ENCODE data around the gene FBXL7. TPM values are rescaled to one million over a fixed set of nuclear protein-coding genes. Genes with fewer than 3 reads are reported as not detected.

The FBXL7 gene
- total RNA-seq, 5 donors from 2014 or later (not counting 1 experiment from before 2014, with no cell fraction given) = 0.06 to 0.07 TPM; not detected in 3

DNA sequence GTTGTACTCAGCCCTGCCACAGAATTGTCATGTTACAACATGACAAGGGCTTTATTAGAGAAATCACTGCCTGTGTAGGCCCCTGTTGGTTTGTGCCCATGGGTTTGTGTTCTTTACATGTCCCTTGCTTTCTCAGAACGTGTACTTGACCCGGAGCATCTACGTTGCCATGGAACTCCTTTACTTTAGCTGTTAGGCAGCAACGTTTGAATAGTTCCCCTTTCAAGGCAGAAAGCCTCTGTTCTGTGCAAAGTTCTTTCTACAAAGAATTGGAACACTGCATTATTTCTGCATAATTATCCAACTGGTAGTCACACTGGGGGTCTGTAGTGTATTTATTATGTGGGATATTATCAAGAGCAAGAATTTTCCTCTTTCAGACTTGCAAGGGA is 51.1 kb downstream of the FBXL7 start:
- no peaks in the 10 kb centered on the region for H3K4me1 ChIP-seq (ENCODE audit: control insufficient read depth in 1 of 2, extremely low read depth in 1 of 2, insufficient read depth in 2 of 2, low read length in 2 of 2)
- DNase-seq = no peak
- no peaks in the 10 kb centered on the region for H3K27me3 Mint-ChIP-seq
- POLR2A ChIA-PET = no interaction called here
- H3K9me3 Mint-ChIP-seq = peaks cover 3 to 26% (median 4%) of the 10 kb centered on the region in 3 donors
- no peak overlapping the region for H3K4me3 ChIP-seq (ENCODE audit: control insufficient read depth in 1 of 2, extremely low read depth in 1 of 2, low read length in 1 of 2)
- no peak for ATAC-seq (replicated peaks in 1 of 4)
- WGBS (ENCODE audit: insufficient coverage) = 76% methylated on average over 3 of the region's 4 CpGs
- H3K36me3 Mint-ChIP-seq = no peaks in the 10 kb centered on the region
- no peak overlapping the region for H3K27ac ChIP-seq (ENCODE audit: low read length)
- no peaks in the 10 kb centered on the region for H3K27me3 ChIP-seq (replicated peaks in 1 of 2; ENCODE audit: control insufficient read depth in 2 of 2, extremely low read depth in 1 of 2, insufficient read depth in 2 of 2, low read length in 1 of 2)
- no peak overlapping the region for H3K4me3 Mint-ChIP-seq
- no peak overlapping the region for H3K27ac Mint-ChIP-seq
- H3K9me3 ChIP-seq = no peaks in the 10 kb centered on the region
- CTCF ChIA-PET = no interaction called here
- H3K4me1 Mint-ChIP-seq = no peaks in the 10 kb centered on the region
- H3K36me3 ChIP-seq (ENCODE audit: control insufficient read depth in 2 of 2, extremely low read depth in 1 of 2, insufficient read depth in 1 of 2, low read length in 1 of 2) = no peaks in the 10 kb centered on the region

- Histone ChIP-seq H3K36me3 (ENCODE audit: control insufficient read depth in 2 of 2, extremely low read depth in 1 of 2, insufficient read depth in 1 of 2, low read length in 1 of 2) (no peaks in the 10 kb centered on the region), H3K4me3 (ENCODE audit: control insufficient read depth in 1 of 2, extremely low read depth in 1 of 2, low read length in 1 of 2) (no peak overlapping the region), H3K4me1 (ENCODE audit: control insufficient read depth in 1 of 2, extremely low read depth in 1 of 2, insufficient read depth in 2 of 2, low read length in 2 of 2) (no peaks in the 10 kb centered on the region), H3K27me3 (replicated peaks in 1 of 2; ENCODE audit: control insufficient read depth in 2 of 2, extremely low read depth in 1 of 2, insufficient read depth in 2 of 2, low read length in 1 of 2) (no peaks in the 10 kb centered on the region), H3K9me3 (no peaks in the 10 kb centered on the region), H3K27ac (ENCODE audit: low read length) (no peak overlapping the region)
- WGBS (ENCODE audit: insufficient coverage) = no CpG with 5 or more reads among the region's 1 CpG
- Mint-ChIP-seq H3K36me3 (no peaks in the 10 kb centered on the region), H3K27me3 (no peaks in the 10 kb centered on the region), H3K4me3 (no peak overlapping the region), H3K4me1 (no peaks in the 10 kb centered on the region), H3K27ac (no peak overlapping the region), H3K9me3 (peaks cover 4 to 25% (median 8%) of the 10 kb centered on the region in 3 donors)
- DNase-seq (no peak), ATAC-seq (replicated peaks in 1 of 4) (no peak)
- CTCF ChIA-PET = no interaction called here
- POLR2A ChIA-PET = no interaction called here
Measured at GRCh38 chr5:15554542-15554941, 54.6 kb downstream of the FBXL7 start.

DNA sequence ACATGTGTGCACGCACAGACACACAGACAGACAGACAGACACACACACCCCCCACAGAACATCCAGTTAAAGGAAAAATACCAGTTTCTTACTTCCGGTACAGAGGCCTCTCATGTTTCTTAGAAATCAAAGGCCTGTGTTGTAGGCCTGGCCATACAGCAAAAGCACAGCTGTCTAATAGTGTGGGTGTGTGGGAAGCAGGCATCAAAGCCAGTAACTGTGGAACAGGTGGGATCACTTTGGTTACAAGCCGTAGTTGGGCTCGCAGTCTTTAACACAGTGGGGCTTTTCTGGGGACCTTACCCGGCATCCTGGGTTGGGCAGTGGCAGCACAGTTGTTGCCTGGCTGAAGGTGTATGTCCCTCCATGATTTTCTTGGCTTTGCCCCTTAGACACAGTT is 55.2 kb downstream of the FBXL7 start:
- WGBS (ENCODE audit: insufficient coverage) = 89% methylated on average over 3 of the region's 5 CpGs
- ChIA-PET CTCF (no interaction called here), POLR2A (no interaction called here)
- ATAC-seq (replicated peaks in 1 of 4) (no peak), DNase-seq (no peak)
- H3K9me3 ChIP-seq = no peaks in the 10 kb centered on the region
- no peak overlapping the region for H3K27ac Mint-ChIP-seq
- no peak overlapping the region for H3K4me3 ChIP-seq (ENCODE audit: control insufficient read depth in 1 of 2, extremely low read depth in 1 of 2, low read length in 1 of 2)
- no peaks in the 10 kb centered on the region for H3K4me1 Mint-ChIP-seq
- no peaks in the 10 kb centered on the region for H3K27me3 Mint-ChIP-seq
- no peak overlapping the region for H3K27ac ChIP-seq (ENCODE audit: low read length)
- H3K36me3 ChIP-seq (ENCODE audit: control insufficient read depth in 2 of 2, extremely low read depth in 1 of 2, insufficient read depth in 1 of 2, low read length in 1 of 2) = no peaks in the 10 kb centered on the region
- H3K27me3 ChIP-seq (replicated peaks in 1 of 2; ENCODE audit: control insufficient read depth in 2 of 2, extremely low read depth in 1 of 2, insufficient read depth in 2 of 2, low read length in 1 of 2) = no peaks in the 10 kb centered on the region
- no peaks in the 10 kb centered on the region for H3K36me3 Mint-ChIP-seq
- peaks cover 4 to 25% (median 8%) of the 10 kb centered on the region in 3 donors for H3K9me3 Mint-ChIP-seq
- no peaks in the 10 kb centered on the region for H3K4me1 ChIP-seq (ENCODE audit: control insufficient read depth in 1 of 2, extremely low read depth in 1 of 2, insufficient read depth in 2 of 2, low read length in 2 of 2)
- no peak overlapping the region for H3K4me3 Mint-ChIP-seq

- Histone ChIP-seq H3K4me1 (ENCODE audit: control insufficient read depth in 1 of 2, extremely low read depth in 1 of 2, insufficient read depth in 2 of 2, low read length in 2 of 2) (no peaks in the 10 kb centered on the region), H3K9me3 (no peaks in the 10 kb centered on the region), H3K4me3 (ENCODE audit: control insufficient read depth in 1 of 2, extremely low read depth in 1 of 2, low read length in 1 of 2) (no peak overlapping the region), H3K36me3 (ENCODE audit: control insufficient read depth in 2 of 2, extremely low read depth in 1 of 2, insufficient read depth in 1 of 2, low read length in 1 of 2) (no peaks in the 10 kb centered on the region), H3K27ac (ENCODE audit: low read length) (no peak overlapping the region), H3K27me3 (replicated peaks in 1 of 2; ENCODE audit: control insufficient read depth in 2 of 2, extremely low read depth in 1 of 2, insufficient read depth in 2 of 2, low read length in 1 of 2) (no peaks in the 10 kb centered on the region)
- no peaks in the 10 kb centered on the region for H3K4me1 Mint-ChIP-seq
- CTCF ChIA-PET = no interaction called here
- DNase-seq = no peak
- H3K27ac Mint-ChIP-seq = no peak overlapping the region
- no peak for ATAC-seq (replicated peaks in 1 of 4)
- no peaks in the 10 kb centered on the region for H3K27me3 Mint-ChIP-seq
- no peaks in the 10 kb centered on the region for H3K36me3 Mint-ChIP-seq
- WGBS (ENCODE audit: insufficient coverage) = no CpG with 5 or more reads among the region's 2 CpGs
- H3K9me3 Mint-ChIP-seq = peaks cover 6 to 14% (median 6%) of the 10 kb centered on the region in 3 donors
- no peak overlapping the region for H3K4me3 Mint-ChIP-seq
- POLR2A ChIA-PET = no interaction called here
Measured at GRCh38 chr5:15558240-15558639, 58.3 kb downstream of the FBXL7 start.

GRCh38 chr5:15558681-15559080 is 58.7 kb downstream of the FBXL7 start:
- no peaks in the 10 kb centered on the region for H3K27me3 Mint-ChIP-seq
- H3K27ac Mint-ChIP-seq = no peak overlapping the region
- Histone ChIP-seq H3K27me3 (replicated peaks in 1 of 2; ENCODE audit: control insufficient read depth in 2 of 2, extremely low read depth in 1 of 2, insufficient read depth in 2 of 2, low read length in 1 of 2) (no peaks in the 10 kb centered on the region), H3K4me3 (ENCODE audit: control insufficient read depth in 1 of 2, extremely low read depth in 1 of 2, low read length in 1 of 2) (no peak overlapping the region), H3K4me1 (ENCODE audit: control insufficient read depth in 1 of 2, extremely low read depth in 1 of 2, insufficient read depth in 2 of 2, low read length in 2 of 2) (no peaks in the 10 kb centered on the region), H3K9me3 (no peaks in the 10 kb centered on the region), H3K27ac (ENCODE audit: low read length) (no peak overlapping the region), H3K36me3 (ENCODE audit: control insufficient read depth in 2 of 2, extremely low read depth in 1 of 2, insufficient read depth in 1 of 2, low read length in 1 of 2) (no peaks in the 10 kb centered on the region)
- DNase-seq (no peak), ATAC-seq (replicated peaks in 1 of 4) (no peak)
- ChIA-PET CTCF (no interaction called here), POLR2A (no interaction called here)
- H3K4me1 Mint-ChIP-seq = no peaks in the 10 kb centered on the region
- H3K36me3 Mint-ChIP-seq = no peaks in the 10 kb centered on the region
- no peak overlapping the region for H3K4me3 Mint-ChIP-seq
- H3K9me3 Mint-ChIP-seq = peaks cover 6 to 13% (median 6%) of the 10 kb centered on the region in 3 donors
- 100% methylated on average over 1 of the region's 4 CpGs for WGBS (ENCODE audit: insufficient coverage)

GRCh38 chr5:15560421-15560820 is 60.4 kb downstream of the FBXL7 start:
- H3K27ac ChIP-seq (ENCODE audit: low read length) = no peak overlapping the region
- no peaks in the 10 kb centered on the region for H3K36me3 Mint-ChIP-seq
- no peak overlapping the region for H3K27ac Mint-ChIP-seq
- H3K27me3 Mint-ChIP-seq = no peaks in the 10 kb centered on the region
- no peaks in the 10 kb centered on the region for H3K4me1 Mint-ChIP-seq
- POLR2A ChIA-PET = no interaction called here
- no peak overlapping the region for H3K4me3 Mint-ChIP-seq
- no peak overlapping the region for H3K4me3 ChIP-seq (ENCODE audit: control insufficient read depth in 1 of 2, extremely low read depth in 1 of 2, low read length in 1 of 2)
- DNase-seq (no peak), ATAC-seq (replicated peaks in 1 of 4) (no peak)
- CTCF ChIA-PET = no interaction called here
- no peaks in the 10 kb centered on the region for H3K4me1 ChIP-seq (ENCODE audit: control insufficient read depth in 1 of 2, extremely low read depth in 1 of 2, insufficient read depth in 2 of 2, low read length in 2 of 2)
- H3K27me3 ChIP-seq (replicated peaks in 1 of 2; ENCODE audit: control insufficient read depth in 2 of 2, extremely low read depth in 1 of 2, insufficient read depth in 2 of 2, low read length in 1 of 2) = no peaks in the 10 kb centered on the region
- H3K9me3 Mint-ChIP-seq = peaks cover 6 to 9% (median 6%) of the 10 kb centered on the region in 3 donors
- H3K36me3 ChIP-seq (ENCODE audit: control insufficient read depth in 2 of 2, extremely low read depth in 1 of 2, insufficient read depth in 1 of 2, low read length in 1 of 2) = no peaks in the 10 kb centered on the region
- H3K9me3 ChIP-seq = no peaks in the 10 kb centered on the region
- 83% methylated on average over 1 of the region's 3 CpGs for WGBS (ENCODE audit: insufficient coverage)

DNA sequence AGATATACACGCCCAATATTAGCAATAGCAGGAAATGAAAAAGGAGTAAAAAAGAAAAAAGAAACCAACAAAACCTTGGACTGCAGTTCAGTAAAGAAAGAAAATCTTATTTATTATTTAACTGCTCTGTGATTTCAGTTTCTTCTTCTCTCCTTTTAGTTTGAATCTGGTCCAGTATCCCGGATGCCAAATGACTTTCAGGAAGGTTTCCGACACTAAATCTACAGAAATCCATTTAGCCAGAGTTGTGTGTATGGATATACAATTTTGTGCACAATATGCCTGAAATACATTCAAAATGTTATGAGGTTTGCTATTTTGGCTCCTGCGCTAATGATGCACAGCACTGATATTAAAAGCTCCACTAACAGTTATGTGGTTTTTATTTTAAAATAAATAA is 64.5 kb downstream of the FBXL7 start:
- Histone ChIP-seq H3K27ac (ENCODE audit: low read length) (no peak overlapping the region), H3K36me3 (ENCODE audit: control insufficient read depth in 2 of 2, extremely low read depth in 1 of 2, insufficient read depth in 1 of 2, low read length in 1 of 2) (no peaks in the 10 kb centered on the region), H3K4me1 (ENCODE audit: control insufficient read depth in 1 of 2, extremely low read depth in 1 of 2, insufficient read depth in 2 of 2, low read length in 2 of 2) (no peaks in the 10 kb centered on the region), H3K27me3 (replicated peaks in 1 of 2; ENCODE audit: control insufficient read depth in 2 of 2, extremely low read depth in 1 of 2, insufficient read depth in 2 of 2, low read length in 1 of 2) (no peaks in the 10 kb centered on the region), H3K9me3 (no peaks in the 10 kb centered on the region), H3K4me3 (ENCODE audit: control insufficient read depth in 1 of 2, extremely low read depth in 1 of 2, low read length in 1 of 2) (no peak overlapping the region)
- Mint-ChIP-seq H3K4me1 (no peaks in the 10 kb centered on the region), H3K27me3 (no peaks in the 10 kb centered on the region), H3K36me3 (no peaks in the 10 kb centered on the region), H3K4me3 (no peak overlapping the region), H3K9me3 (peaks cover 0 to 6% (median 0%) of the 10 kb centered on the region in 3 donors), H3K27ac (no peak overlapping the region)
- POLR2A ChIA-PET = no interaction called here
- no CpG with 5 or more reads among the region's 4 CpGs for WGBS (ENCODE audit: insufficient coverage)
- DNase-seq = no peak
- CTCF ChIA-PET = no interaction called here
- ATAC-seq (replicated peaks in 1 of 4) = no peak

Data from T-cell (primary cell).